Measurements from ENCODE around the gene TAS2R40.

The TAS2R40 gene

DNA sequence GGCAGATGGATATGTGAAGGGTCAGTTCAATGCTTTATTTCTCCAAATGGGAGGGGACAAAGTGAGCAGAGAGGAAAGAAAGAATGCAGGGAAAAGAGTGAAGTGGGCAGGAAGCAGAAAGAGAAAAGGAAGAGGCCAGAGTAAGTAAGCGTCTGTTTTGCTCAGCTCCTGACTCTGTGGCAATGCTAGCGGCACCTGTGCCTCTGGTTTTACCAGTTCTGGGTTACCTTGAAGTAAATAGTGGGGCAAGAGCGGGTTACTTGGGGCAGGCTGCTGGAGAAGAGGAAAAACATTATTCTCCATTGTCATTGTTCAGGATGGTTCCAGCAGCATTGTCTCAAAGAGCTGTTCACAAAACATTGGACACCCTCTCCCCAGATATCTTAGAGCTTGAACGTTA, 1.9 kb downstream of the TAS2R40 start:
- no peak for DNase-seq (ENCODE audit: low read depth)

DNA sequence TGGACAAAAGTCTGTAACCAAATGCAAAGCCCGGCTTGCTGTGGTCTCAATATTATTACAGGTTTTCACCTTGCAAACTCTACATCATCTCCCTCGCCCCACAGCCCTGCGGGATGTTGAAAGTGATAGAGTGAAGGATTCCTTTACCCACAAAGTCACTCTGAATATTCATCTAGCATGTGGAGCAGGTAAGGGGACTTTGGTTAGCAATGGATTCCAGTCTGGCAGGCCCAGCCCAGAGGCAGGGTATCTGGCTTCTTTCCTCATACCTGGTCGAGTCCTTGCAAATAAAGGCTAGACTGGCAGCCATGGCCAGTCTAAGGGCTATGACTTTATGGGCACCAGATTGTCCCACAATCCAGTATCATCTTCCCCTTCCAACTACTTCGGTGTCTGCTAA, 3.2 kb downstream of the TAS2R40 start:
- DNase-seq (ENCODE audit: low read depth): no peak

DNA sequence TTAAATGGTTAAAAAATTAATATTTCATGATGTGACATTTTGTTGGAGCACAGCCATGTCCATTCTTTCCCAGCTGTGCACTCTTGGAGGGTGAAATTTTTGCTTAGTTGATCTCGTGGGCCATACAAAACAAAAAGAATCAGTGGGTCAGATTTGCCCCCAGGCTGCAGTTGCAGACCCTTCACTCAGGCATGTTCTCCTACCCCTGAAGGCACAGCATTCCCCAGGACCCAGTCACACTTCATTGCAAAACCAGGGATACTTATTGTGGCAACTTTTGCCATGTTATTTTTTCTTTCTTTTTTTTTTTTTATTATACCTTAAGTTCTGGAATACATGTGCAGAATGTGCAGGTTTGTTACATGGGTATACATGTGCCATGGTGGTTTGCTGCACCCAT, 6.0 kb downstream of the TAS2R40 start:
- peak; percentile 44 for DNase-seq (ENCODE audit: low read depth)

DNA sequence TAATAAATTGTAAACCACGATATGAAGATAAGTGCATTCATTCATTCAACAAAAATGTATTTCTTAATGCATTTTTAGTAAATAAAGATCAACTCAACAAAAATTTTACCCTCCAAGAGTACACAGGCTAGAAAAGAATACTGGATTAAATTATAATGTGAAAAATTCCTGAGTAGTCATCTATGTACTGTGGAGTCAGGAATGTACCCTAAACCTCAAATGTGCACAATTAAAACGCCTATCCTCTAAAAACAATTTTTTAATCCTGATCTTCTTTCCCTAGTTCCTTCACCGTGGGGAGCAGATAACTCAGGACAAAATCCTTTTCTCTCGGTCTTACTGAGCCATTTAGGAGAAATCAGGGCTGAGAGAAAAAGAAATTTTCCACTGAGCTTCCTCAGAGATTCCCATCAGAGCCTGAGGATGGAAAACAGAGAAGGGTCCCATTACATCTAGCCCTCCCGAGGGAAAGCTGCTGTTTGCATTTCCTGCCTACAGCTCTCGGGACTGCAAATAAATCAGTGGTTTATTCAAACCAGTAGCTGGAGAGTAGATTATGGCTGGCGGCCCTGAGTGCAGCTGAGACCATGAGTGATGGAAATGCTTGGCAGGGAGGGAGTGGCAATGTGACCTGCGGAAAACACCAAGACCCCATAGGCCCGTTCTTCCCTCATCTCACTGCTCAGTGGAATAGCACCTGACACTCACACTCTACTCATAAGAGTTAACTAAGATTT, 7.4 kb downstream of the TAS2R40 start:
- peak; percentile 42 for DNase-seq (ENCODE audit: low read depth)

DNA sequence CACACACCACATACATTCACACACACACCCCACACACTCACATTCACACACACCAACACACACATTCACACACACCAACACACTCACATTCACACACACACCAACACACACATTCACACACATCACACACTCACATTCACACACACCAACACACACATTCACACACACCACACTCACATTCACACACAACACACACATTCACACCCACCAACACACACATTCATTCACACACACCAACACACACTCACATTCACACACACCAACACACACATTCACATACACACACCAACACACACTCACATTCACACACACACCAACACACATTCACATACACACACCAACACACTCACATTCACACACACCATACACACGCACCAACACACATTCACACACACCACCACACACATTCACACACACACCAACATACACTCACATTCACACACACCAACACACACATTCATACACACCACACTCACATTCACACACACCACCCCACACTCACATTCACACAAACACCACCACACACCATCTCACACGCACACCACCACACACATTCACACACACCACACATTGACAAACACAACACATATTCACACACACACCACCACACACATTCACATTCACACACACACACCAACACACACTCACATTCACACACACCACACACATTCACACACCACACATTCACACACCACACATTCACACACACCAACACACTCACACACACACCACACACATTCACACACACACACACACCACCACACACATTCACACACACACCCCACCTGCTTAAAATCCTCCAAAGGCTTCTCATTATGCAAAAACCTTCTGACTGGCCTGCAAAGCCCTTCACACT, 9.0 kb downstream of the TAS2R40 start:
- no peak for DNase-seq (ENCODE audit: low read depth)

DNA sequence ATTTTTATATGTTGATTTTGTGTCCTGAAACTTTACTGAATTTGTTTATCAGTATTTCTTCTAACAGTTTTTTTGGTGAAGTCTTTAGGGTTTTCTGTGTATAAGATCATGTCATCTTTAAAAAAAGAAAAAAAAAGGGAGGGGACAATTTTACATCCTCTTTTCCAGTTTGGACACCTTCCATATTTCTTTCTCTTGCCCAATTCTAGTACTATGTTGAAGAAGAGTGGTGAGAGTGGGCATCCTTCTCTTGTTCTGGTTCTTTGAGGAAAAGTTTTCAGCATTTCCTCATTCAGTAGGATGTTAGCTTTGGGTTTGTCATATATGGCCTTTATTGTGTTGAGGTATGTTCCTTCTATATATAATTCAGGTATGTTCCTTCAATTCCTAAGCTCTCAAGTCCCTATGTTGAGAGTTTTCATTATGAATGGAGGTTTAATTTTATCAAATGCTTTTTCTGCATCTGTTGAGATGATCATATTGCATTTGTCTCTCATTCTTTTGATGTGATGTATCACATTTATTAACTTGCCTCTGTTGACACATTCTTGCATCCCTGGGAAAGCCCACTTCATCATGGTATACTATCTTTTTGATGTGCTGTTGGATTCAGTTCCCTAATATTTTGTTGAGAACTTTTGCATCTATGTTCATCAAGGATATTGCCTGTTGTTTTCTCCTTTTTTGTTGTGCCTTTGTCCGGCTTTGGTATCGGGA, 12.1 kb downstream of the TAS2R40 start:
- DNase-seq (ENCODE audit: low read depth): no peak

DNA sequence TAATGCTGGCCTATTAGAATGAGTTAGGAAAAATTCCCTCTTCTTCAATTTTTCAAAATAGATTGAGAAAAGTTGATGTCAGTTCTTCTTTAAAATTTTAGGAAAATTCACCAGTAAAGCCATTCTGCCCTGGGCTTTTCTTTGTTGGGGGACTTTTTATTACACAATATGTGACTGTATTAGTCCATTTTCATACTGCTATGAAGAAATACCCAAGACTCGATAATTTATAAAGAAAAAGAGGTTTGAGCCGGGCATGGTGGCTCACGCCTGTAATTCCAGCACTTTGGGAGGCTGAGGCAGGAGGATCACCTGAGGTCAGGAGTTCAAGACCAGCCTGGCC, 12.7 kb downstream of the TAS2R40 start:
- DNase-seq (ENCODE audit: low read depth): no peak

DNA sequence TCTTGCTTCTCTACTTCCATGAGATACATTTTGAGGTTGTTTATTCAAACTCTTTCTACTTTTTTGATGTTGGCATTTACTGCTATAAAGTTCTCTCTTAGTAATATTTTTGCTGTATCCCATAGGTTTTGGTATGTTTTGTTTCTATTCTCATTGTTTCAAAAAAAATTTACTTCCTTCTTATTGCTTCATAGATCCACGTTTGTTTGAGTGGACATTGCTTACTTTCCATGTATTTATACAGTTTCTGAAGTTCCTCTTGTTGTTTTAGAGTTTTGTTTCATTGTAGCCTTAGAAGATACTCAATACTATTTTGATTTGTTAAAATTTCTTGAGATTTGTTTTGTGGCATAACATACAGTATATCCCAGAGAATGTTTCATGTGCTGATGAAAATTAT, 13.7 kb downstream of the TAS2R40 start:
- no peak for DNase-seq (ENCODE audit: low read depth)

DNA sequence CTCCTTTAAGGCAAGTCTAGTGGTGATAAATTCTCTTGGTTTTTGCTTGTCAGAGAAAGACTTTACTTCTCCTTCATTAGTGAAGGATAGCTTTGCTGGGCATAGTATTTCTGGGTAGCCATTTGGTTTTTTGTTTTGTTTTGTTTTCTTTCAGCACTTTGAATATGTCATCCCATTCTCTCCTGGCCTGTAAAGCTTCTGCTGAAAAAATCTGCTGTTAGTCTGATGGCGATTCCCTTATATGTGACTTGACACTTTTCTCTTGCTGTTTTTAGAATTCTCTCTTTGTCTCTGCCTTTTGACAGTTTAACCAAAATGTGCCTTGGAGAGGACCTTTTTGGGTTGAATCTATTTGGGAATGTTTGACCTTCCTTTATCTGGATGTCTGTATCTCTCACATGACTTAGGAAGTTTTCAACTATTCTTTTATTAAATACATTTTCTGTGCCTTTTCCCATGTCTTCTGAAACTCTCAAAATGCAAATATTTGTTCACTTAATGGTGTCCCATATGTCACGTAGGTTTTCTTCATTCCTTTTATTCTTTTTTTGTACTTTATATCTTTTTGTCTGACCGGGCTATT, 14.7 kb downstream of the TAS2R40 start:
- DNase-seq (ENCODE audit: low read depth): no peak

DNA sequence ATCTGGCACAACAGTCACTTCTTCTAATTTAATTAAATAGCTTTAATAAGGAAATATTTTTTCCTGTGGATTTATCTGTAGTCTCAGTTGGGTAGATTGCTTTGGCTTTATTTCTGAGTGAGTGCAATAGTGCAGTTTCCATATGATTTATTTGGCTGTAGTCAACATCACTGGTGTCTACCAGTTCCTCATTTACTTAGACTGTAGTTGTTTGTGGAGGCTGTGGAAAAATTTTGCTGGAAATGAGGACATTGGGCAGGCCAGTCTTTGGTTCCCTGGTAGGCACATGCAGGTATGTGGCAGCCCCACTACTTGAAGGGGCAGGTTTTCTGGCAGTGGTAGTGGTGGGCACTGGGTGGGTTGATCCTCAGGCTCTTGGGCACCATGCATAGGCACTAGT, 15.5 kb downstream of the TAS2R40 start:
- DNase-seq (ENCODE audit: low read depth): no peak

DNA sequence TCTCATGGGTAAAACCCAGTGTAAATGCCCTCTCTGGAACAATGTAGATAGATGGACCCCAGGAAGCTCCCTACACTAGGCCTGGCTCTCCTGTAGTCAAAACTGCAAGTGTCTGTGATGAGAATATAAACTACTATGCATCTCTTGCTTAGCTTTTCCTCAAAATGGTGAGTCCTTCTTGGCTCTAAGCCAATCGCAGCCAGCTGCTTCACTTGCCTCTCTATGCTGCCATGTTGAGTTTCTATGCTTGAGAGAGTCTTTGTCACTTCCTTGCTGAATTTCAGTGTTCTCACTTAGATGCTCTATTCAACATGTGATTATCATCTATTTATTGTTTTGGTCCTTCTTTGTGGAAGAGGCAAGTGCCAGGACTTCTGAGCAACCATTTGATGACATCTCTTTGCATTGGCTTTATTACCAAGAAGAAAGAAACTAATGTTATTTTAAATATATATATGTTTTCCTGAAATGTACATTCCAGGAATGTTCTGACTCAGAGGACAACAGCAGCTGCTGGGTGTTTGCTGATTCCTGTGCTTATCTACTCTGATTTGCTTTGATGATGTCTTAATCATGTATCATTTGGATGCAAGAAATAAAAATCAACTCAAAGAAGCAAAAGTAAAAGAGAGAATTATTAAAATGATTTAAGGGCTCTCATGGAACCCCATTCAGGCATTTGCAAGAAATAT, 16.6 kb downstream of the TAS2R40 start:
- DNase-seq (ENCODE audit: low read depth): peak; percentile 3

DNA sequence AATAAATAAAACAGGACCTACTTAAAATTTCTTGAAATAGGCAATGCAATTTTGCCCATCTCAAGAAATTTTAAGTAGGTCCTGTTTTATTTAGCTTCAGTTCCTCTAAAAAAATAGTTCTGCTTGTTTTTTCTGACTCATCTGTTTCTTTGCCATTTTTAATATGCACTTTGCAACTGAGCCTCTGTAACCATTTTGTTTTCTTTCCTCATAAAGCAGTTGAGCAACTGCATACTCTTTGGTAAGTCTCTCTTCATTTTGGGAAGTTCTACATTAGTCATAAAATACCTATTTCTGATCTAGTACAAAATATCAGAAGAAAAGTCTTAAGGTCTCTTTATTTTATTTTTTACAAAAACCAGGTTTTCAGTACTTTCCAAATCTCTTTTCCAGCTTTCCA, 18.0 kb downstream of the TAS2R40 start:
- DNase-seq (ENCODE audit: low read depth): peak; percentile 66

DNA sequence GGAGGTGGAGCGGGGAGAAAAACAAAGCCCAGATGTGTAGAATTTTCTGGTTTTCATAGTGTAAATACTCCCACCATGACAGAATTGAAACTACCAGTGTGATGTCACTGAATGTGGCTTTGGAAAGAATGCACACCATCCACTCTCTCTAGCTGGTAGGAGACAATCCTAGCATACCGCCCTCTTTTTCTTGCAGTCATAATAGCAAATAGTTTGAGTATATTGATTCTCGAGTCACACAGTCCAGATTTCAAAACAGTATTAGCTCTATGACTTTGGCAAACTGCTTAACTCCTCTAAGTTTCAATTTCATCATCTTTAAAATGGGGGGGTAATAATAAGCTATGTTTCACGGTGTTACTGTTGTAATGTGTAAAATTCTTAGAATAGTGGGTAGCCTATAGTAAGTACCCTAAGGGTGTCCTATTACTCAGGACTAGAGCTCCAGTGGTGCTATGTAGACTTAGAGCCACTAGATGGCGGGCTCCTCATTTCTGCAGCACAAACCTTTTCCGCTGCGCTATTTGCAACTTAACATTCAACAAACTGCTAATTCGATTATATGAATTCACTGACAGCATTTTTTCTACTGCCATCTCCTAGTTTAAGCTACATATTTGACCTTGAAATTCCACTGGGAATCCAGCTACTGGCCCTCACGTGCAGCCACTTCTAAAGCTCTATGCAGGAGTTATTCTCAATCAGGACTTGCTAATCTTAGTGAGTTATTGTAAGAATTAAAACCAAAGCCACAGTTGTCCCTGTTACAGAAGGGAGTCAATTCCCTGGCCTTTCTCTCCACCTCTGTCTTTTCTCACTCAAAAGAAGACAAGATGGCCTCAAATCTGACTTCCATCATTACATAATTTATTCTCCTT, 18.7 kb downstream of the TAS2R40 start:
- peak; percentile 90 for DNase-seq (ENCODE audit: low read depth)

DNA sequence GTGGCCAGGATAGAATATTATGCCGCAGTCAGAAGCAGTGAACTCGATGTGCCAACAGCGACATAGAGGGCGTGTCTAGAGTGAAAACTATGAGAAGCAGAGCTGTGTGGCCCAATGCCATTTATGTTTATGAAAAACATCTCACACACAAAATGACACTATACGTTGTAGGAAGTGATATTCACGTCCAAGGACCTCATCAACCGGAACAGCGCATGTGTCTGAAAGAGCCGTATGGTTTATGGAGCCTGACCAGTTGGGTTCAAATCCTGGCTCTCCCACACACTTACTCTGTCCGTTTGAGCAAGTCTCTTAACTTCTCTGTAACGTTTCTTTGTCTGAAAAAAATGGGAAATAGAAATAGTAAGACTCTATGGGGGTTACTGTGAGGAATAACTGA, 20.5 kb downstream of the TAS2R40 start:
- no peak for DNase-seq (ENCODE audit: low read depth)

DNA sequence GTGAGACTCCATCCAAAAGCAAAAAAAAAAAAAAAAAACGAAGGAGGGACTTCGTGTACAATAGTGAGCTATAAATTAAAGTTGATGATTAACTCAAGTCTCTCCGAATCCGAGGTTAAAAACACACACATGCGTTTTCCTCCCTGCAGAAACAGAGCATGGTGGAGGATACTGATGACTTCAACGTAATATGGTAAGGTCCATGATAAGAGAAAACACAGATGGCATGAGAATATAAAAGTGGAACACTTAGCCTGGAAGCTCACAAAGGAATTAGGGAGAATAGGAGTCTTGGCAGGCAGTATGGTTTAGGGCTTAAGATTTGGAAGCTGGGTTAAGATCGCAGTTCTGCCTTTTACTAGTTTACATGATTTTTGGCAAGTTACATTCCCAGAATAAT, 21.3 kb downstream of the TAS2R40 start:
- DNase-seq (ENCODE audit: low read depth): no peak

DNA sequence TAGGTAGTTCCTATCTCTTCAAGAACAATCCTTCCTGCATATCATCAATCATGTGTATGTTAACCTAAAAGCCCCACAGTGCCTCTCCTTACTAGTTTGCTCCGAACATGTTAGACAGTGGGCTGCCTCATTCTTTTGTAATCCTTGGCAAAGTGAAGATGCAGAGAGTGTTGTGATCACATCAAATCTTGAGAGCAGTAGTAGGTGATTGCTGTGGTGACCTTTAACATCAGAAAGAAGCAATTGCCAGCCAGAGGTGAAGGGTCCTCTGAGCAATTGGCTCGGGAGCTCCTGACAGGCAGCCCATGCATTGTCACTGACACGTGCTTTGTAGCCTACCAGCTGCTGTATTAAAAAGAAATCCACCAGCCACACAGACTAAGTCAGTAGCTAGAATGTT, 21.8 kb downstream of the TAS2R40 start:
- DNase-seq (ENCODE audit: low read depth): no peak

DNA sequence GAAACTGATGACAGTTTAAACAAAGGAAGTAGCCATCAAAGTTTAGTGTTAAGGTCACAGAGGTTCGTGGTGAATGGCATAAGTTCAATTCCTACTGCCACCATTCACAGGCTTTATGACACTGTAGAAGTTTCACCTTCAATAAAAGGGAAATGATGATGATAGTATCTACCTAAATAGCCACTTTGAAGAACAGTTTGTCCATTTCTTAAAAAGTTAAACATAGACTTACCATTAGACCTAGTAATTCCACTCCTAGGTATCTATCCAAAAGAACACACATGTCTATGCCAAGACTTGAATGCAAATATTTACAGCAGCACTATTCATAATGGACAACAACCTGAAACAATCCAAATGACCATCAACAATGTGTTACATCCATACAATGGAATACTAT, 22.5 kb downstream of the TAS2R40 start:
- DNase-seq (ENCODE audit: low read depth): no peak

DNA sequence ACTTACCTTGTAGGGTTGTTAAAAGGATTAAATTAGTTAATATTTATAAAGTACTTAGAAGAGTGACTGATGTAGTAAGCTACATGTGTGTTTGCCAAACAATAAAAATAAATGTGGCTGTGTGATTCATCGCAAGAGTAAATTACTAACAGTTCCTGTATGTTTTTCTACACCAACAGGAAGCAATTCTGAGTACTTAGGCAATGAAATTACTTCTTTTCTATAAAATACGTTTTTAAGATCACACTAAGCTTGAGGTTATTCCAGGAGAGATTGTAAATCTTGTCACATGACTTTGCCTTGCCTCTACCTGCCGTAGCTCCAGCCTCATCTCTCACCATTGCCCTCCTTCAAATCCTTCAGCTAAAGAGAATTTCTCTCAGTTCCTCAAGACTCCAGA, 23.3 kb downstream of the TAS2R40 start:
- DNase-seq (ENCODE audit: low read depth): peak; percentile 71

DNA sequence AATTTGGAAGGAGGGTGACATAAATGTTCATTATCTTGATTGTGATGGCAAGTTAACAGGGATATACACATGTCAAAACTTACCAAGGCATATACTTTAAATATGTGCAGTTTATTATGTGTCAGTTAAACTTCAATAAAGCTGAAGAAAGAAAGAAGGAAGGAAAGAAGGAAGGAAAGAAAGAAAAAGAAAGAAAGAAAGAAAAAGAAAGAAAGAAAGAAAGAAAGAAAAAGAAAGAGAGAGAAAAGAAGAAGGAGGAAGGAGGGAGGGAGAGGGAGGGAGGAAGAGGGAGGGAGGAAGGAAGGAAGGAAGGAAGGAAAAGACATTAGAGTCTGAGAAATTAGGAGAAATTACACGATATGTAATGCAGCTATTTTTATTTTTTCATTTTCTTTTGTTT, 25.5 kb downstream of the TAS2R40 start:
- DNase-seq (ENCODE audit: low read depth): no peak

DNA sequence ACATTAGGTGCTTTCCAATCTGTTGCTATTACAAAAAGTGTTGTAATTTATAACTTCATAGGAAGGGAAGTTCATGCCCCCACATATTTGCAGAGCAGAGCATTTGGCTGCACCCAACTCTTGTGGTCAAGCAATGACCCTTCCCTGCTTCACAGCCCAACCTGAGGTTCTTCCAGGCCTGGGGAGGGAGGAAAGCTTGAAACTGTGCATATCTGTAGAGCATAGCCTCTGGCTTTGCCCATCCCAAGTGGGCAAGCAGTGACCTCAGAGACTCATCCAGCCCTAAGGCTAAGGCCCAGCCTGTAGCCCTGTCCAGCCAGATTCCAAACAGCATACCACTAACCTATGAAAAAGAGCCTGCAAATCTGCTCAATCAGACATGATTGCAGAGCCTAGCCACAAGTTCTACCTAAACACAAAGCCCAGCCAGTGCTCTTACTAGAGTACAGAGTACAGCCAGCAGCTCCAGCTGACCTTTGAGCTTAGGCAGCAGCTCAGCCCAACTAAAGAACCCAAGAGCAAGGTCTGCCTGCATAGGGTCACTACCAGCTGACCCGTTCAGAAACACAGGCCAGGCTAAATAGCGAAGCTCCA, 27.0 kb downstream of the TAS2R40 start:
- DNase-seq (ENCODE audit: low read depth): peak; percentile 32

DNA sequence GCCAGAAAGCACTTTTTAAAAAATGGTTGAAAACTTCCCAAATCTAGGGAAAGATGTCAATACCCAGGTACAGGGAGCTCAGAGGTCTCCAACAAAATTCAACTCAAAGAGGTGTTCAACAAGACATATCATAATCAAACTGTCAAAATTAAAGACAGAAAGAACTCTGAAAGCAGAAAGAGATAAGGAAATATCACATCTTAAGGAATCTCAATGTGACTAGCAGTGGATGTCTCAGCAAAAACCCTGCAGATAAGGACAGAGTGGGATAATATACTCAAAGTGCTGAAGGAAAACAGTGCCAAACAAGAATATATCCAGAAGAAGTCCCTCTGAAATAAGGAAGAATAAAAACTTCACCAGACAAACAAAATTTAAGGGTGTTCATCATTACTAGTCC, 28.4 kb downstream of the TAS2R40 start:
- DNase-seq (ENCODE audit: low read depth): no peak
